Thyroid gland (tissue), 4 donors: Measurements from ENCODE around the gene INCENP.

Source experiments
- CTCF ChIP-seq, 6 experiments: fragments of 200-600 bp in 3 of 6; fragments of 450-650 bp in 3 of 6; sonication (generic) in 3 of 6; IDR thresholded peaks; one replicate each; pipeline ENCODE4 v1.5.1; 2016 to 2019; ENCODE audit warnings: antibody characterized with exemption in 6 of 6, mild to moderate bottlenecking in 2 of 6, inconsistent platforms in 1 of 6, moderate library complexity in 1 of 6
- POLR2A ChIP-seq, 2 donors: fragments of 450-650 bp; IDR thresholded peaks; one replicate each; pipeline ENCODE4 v1.6.1; 2017; ENCODE audit warnings: antibody characterized with exemption in 2 of 2, mild to moderate bottlenecking in 2 of 2, moderate library complexity in 1 of 2

GRCh38 chr11:62169935-62170334 is 46.1 kb downstream of the INCENP start:
- TF ChIP-seq POLR2A (IDR thresholded peaks at IDR 0.05) (no peak), CTCF (IDR thresholded peaks at IDR 0.05) (no peak)
